OCI-LY1 (cell line): Measurements from ENCODE around the gene PUSL1.

ENCODE experiments used
- EZH2 ChIP-seq: fragments of 200-600 bp; sonication (generic), shearing (Covaris generic); IDR thresholded peaks from 2 replicates; pipeline ENCODE4 v1.8.0; 2017; ENCODE audit warnings: borderline replicate concordance, mixed run types, mild to moderate bottlenecking, antibody characterized with exemption, low read length, moderate library complexity, mixed read lengths
- TF ChIP-seq, protein P1 (sequence below): fragments of 200-600 bp; sonication (generic), shearing (Covaris generic); IDR thresholded peaks from 2 replicates; pipeline ENCODE4 v1.5.1; 2017; ENCODE audit warnings: mild to moderate bottlenecking, antibody characterized with exemption, low read length, moderate library complexity, mixed read lengths

DNA sequence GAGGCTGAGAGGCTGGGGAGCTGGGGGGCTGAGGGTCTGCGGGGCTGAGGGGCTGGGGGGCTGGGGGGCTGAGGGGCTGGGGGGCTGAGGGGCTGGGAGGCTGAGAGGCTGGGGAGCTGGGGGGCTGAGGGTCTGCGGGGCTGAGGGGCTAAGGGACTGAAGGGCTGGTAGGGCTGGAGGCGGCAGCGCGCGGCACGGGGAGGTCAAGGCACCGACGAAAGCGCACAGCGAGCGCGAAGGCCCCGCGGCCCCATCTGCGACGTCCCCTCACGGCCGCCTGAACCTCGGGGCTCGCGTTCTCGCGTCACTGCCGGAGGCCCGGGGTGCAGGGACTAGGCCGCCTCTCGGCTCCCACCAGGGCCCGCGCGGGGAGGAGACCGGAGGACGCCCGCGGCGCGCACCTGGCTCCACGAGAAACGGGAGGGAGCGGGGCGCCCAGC is 15.7 kb downstream of the PUSL1 start:
- TF ChIP-seq, protein P1, sequence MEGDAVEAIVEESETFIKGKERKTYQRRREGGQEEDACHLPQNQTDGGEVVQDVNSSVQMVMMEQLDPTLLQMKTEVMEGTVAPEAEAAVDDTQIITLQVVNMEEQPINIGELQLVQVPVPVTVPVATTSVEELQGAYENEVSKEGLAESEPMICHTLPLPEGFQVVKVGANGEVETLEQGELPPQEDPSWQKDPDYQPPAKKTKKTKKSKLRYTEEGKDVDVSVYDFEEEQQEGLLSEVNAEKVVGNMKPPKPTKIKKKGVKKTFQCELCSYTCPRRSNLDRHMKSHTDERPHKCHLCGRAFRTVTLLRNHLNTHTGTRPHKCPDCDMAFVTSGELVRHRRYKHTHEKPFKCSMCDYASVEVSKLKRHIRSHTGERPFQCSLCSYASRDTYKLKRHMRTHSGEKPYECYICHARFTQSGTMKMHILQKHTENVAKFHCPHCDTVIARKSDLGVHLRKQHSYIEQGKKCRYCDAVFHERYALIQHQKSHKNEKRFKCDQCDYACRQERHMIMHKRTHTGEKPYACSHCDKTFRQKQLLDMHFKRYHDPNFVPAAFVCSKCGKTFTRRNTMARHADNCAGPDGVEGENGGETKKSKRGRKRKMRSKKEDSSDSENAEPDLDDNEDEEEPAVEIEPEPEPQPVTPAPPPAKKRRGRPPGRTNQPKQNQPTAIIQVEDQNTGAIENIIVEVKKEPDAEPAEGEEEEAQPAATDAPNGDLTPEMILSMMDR, result no peak
- no peak for TF ChIP-seq EZH2
